KG1 (cell line): ENCODE results near the gene HSF2BP.
"Not testable (repeated sequence)": the region's sequence is repeated elsewhere in the genome, so short reads cannot be mapped to it uniquely, and the experiment has no call there.

Experiments
- DNase-seq: peaks from one replicate; lab custom pipeline; 2025; lab: John Stamatoyannopoulos, UW

Gene HSF2BP

DNA sequence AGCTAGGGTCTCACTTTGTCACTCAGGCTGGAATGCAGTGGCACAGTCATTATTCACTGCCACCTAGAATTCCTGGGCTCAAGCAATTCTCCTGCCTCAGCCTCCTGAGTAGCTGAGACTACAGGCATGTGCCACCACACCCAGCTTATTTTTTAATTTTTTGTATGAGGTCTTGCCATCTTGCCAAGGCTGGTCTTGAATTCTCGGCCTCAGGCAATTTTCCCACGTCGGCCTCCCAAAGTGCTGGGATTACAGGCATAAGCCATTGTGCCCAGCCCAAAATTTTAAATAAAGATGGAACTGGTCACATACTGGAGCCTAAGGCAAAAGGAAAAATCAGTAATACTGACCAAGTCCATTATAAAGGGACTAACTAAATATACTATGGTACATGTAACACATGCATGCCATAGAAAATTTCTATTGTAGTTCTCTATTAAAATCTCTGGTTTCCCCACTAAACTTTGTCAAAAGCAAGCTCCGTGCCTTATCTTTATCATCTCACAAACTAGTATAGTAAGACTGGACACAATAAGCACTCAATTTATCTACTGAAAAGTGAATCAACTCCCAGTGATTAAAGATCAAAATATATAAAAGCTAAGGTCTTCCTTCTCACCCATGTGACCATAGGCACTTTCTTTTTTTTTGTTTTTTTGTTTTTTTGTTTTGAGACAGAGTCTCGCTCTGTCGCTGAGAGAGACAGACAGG is 61.6 kb downstream of the HSF2BP start:
- DNase-seq, result no peak

DNA sequence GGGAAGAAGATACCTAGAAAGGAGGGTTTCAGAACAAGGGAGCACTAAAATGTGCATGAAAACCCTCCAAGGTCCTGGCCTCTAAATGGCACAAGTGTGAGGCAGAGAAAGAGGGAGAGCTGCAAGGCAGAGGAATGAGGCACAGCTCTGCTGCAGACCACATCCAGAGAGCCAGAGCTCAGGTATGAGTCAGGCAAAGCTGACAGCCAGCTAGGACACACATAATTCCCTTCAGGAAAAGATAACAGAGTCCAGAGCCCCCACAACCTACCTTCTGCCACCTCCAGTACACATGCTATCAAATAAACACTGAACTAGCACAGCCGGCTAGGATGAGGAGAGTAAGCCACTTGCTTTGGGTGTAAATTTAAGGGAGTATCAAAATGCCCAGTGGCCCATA is 62.2 kb downstream of the HSF2BP start:
- DNase-seq, result no peak

DNA sequence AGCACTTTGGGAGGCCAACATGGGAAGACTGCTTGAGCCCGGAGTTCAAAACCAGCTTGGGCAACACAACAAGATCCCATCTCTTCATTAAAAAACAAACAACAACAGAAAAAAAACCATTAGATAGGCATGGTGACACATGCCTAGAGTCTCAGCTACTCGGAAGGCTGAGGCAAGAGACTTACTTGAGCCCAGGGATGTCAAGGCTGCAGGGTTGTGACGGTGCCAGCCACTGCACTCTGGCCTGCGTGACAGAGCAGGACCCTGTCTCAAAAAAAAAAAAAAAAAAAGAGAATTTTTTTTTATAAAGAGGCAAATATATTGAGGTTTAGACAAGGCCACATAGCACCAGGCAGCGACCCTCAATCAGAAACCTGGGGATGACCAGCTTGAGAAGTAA is 62.7 kb downstream of the HSF2BP start:
- no peak for DNase-seq

DNA sequence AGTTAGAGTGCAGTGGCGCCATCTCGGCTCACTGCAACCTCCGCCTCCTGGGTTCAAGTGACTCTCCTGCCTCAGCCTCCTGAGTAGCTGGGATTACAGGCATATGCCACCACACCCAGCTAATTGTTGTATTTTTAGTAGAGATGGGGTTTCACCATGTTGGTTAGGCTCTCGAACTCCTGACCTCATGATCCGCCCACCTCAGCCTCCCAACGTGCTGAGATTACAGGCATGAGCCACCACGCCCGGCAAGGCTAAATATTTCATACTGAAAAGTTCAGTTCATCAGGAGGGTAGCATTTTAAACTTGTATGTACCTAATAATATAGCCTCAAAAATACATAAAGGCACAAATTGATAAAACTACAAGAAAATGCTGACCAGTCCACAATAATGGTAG is 63.5 kb downstream of the HSF2BP start:
- not testable (repeated sequence) for DNase-seq

DNA sequence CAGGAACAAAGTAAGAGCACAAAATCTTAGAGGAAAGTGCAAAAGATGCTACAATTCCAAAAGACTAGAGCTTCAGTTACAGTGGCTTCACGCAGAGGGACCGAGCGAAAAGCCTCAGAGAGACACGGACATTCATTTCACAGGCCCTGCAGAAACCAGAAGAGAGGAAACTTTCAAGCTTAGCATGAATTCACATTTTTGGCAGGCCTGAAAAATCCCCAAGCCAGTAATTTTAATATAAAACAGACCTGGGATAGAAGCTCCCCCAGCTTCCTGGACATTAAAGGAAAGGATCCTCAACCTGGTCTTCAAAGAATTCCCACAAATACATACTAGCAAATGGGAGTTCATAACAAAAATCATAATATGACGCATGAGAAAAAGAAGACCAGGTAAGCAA is 66.2 kb downstream of the HSF2BP start:
- DNase-seq, result no peak

DNA sequence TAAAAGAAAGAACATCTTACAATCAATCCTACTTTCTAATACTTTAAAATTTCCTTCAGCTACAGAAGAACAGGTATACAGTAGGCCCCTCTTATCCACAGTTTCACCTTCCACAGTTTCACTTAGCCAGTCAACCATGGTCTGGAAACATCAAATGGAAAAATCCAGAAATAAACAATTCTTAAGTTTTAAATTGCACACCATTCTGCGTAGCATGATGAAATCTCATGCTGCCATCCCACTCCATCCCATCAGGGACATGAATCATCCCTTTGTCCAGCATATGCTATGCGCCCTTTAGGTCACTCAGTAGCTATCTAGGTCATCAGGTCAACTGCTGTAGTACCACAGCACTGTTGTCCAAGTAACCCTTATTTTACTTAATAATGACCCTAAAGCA is 67.7 kb downstream of the HSF2BP start:
- DNase-seq, result no peak

DNA sequence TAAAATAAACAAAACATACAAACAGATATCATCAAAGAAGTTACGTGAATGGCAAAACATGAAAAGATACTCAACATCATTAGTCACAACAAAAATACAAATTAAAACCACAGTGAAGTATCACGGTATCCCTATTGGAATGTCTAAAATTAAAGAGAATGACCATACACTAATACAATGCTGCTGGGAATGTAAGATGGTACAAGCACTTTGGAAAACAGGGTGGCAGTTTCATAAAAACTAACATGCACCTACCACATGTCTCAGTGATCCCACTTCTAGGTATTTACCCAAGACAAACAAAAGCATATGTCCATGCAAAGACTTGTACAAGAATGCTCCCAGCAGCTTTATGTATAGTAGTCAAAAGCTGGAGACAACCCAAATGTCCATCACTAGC is 69.1 kb downstream of the HSF2BP start:
- no peak for DNase-seq

DNA sequence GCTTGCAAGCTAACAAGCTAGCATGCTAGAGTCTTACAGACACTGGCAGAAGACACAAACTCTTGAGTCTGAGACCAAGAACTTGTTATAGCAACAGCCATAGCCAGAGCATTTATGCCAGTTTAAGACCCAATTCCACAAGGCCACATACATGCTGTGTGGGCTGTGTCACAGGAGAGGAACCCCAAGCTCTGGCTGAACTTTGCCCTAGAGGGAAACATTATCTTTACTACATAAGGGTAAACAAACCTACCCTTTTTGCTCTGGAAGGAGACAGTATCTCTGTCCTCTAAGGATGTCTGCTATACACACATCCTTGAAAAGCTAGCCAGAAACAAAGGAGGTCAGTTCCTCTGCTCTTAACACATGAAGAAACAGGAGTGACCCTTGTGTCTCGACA is 70.3 kb downstream of the HSF2BP start:
- no peak for DNase-seq

DNA sequence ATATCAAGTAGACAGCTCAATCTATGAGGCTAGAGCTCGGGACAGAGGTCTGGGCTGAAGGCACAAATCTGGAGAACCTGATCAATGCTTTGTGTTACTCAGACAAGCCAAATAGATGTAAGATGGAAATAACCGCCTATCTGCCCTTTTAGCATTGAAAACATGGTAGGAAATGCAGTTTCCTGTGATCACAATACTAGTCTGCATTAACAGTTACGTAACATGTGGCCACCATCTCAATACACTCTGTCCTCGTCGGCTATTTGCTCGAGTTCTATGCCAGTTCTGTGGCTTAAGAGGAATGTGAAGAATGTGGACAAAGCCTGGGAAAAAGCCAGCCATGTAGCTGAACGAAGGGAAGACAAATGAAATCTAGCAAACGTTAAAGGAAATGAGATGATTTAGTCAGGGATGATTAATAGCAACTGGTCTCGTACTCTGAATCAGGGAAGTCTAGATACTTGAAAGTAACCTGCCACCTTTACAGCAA is 73.3 kb downstream of the HSF2BP start:
- DNase-seq, result no peak

DNA sequence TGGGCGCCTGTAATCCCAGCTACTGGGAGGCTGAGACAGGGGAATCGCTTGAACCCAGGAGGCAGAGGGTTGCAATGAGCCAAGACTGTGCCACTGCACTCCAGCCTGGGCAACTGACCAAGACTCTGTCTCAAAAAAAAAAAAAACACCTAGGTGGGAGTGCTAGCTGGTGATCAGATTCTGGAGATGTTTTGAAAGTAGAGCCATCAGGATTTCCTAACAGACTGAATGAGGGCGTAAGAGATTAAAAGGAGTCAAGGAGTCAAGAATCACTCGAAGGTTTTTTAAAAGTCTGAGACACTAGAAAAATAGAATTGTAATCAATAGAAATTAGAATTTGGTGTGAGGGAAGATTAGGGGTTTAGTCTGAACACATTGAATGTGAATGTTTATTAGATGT is 73.8 kb downstream of the HSF2BP start:
- DNase-seq, result no peak

DNA sequence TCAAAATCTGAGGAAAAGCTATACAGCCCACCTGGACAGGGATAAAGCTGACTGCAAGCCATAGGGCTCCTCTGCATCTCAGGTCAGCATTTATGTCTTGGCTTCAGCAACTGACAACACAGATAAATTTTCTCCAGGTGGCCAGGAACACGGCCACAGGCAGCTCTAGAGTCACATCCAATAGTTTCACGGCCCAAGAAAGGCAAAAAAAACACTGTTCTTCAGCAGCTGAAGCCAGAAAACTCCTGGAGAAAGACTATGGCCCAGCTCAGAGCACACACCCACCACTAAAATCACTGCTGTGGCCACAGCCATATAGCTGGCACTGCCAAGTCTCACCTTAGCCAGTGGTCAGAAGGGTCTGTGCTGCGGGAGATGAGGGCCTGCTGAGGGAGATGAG is 77.8 kb downstream of the HSF2BP start:
- DNase-seq, result no peak

DNA sequence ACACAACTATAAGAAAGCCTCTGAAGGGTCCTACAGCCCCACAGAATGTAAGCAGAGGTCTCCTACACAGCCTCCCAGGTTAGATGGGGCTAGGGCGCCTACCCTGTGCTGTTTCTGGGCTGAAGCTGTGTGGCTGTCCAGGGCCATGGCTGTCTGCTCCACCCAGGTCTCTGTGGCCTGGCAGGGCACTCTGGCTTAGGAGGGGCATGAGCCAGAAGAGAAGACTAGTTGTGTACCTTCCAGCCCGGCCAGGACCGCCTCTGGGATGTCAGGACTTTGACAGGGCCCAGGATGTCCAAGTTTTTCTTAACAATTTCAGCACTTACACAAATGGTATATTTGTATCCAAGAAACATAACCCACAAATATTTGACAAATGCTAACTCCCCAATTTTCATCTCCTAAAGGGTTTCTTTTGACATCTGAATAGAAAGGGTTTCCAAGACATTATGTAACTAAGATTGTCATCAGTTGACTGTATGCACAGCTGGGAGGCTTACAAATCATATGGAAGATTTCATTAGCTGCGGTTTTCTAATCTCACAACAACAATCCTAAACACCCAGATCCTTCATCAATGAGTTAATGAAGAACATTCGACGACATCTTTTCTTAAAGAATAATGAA is 80.5 kb downstream of the HSF2BP start:
- DNase-seq, result no peak

DNA sequence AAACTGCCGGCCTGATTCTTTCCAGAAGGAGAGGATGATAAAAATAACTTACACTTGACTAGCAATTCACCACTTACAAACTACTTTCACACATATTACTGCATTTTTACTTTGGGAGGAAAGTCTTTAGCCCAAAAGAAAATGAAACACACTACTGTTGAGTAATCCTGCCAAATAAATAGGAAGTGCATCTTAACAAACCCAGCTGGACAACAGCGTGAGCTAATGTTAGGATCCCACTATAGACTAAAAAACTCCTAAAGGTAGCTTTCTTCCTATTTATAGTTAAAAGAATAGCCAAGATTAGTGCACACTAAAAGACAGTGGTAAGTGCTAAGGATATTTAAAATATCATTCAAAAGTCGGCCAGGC is 83.8 kb downstream of the HSF2BP start:
- no peak for DNase-seq

DNA sequence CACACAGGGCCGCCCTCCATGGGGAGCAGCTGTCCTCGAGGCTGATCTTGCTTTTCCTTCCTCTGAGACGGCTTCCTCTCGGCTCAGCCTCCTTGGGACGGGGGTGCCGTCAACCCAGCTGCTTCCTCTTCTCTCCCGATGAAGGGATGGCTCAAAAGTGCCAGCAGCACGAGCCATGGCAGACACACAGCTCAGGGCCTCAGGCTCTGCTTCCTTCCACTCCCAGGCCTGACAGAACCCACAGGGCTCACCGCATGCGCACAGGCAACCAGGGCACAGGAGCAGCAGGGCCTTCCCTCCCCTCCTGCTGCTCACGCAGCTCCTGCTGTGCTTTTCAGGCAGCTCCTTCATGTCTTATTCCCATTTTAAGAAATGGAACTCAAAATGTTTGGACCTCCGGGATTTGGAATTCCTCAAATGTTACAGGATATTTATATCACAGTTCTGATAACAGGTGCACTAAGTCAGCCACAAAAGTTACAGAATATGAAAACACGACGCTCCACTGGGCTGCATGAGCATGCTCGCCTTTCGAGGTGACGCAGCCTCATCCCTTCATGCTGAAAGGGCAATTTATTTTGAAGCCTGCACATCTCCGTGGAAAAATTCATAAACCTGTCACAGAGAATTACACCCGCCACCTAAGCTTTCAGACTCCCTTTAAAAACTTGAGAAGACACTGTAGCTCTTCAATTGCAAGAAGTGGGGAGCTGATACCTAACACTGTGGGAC is 84.4 kb downstream of the HSF2BP start:
- no peak for DNase-seq

DNA sequence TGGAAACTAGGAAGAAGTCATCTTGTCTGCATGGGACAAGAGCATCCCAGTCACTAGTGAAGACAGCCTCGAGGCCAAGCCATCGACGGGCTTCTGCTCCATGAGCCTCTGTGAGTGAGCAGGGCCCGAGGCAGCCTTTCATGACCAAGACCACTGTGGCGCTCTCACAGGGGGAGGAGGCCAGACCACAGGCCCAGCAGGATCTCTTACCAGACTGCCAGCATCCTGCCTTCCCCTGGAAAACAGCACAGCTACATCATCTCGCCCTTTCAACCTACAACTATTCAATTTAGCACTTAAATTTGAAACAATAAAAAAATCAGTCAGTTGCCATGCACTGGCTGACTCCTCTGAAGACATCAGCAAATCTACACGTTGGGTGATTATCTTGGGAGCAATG is 85.4 kb downstream of the HSF2BP start:
- no peak for DNase-seq

DNA sequence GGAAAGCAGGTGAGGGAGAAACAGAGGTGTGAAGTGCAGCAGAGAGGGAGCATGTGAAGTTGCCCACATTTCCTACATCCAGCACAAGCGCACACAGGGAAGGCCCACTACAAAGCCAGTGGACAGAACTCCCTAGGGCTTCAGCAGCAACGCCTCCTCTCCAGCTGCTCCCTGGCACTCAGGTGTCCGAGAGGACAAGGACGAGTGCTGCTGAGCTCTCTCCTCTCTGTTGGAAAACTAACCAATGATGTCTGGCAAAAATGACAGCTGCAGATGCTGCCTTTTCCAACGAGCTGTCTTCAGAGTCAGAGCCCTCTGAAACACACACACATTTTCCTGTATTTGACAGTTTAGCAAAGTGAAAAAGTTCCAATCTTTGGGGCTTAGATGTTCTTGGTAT is 86.8 kb downstream of the HSF2BP start:
- DNase-seq, result no peak

DNA sequence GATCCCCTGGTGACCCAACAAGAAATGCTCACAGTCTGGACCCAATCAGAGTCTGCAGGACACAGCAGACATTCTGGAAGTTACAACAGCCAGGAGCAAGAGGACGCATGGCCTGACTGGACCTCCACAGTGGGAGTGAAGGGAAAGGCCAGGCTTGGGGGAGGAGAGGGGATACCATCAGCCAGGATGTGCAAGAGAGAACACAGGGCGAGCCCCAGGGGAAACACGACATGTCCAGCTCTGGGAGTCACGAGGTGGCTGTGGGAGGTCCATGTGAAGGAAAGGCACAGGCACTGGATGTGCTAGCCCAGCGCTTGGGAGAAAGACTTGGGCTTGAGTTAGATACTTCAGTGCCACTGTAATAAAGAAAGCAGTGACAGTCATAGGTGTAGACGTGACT is 87.3 kb downstream of the HSF2BP start:
- DNase-seq, result no peak

DNA sequence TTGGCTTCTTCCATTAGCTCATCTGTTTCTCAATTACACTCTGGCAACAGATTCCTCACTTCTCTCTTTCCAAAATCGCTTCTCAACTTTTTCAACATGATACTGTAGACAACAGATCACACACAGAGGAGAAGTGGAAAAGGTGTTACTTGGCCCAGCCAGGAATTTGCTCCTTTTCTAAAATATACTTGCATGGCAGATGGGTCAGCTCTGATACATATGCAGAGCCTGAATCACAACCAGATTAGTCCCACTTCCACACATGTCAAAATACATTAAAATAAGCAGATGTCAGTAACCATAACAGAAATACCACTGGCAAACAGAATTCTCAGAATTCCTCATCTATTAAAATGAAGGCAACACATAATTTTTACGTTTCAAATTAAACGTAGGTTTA is 89.1 kb downstream of the HSF2BP start:
- not testable (repeated sequence) for DNase-seq

DNA sequence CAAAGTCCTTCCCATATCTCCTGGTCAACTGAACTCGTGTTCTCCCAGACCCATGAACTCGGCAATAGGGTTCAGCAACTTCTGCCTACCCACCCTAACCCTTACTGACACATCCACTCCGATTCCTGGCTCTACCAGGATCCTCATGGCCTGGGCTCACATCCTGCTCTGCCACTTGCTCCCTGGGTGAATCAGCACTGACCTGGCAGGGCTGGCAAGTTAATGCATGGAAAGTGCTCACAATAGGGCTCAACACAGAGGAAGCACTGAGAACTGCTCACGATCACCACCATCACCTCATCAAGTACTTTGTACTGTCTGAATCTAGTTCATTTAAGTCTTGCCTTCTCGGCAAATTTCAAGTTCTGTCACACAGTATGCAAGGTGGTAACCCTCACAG is 96.8 kb downstream of the HSF2BP start:
- DNase-seq, result not testable (repeated sequence)

DNA sequence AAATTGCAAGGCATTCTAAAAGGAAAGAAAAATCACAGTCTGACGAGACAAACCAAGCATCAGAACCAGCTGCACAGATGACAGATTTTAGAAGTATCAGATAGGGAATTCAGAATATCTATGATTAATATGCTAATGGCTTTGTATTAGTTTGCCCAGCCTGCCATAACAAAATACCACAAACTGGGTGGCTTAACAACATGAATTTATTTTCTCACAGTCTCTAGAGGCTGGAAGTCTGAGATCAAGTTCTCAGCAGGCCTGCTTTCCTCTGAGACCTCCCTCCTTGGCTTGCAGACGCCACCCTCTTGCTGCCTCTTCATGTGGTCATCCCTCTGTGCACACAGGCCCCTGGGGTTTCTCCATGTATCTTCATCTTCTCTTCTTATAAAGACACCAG is 118.7 kb downstream of the HSF2BP start:
- not testable (repeated sequence) for DNase-seq

DNA sequence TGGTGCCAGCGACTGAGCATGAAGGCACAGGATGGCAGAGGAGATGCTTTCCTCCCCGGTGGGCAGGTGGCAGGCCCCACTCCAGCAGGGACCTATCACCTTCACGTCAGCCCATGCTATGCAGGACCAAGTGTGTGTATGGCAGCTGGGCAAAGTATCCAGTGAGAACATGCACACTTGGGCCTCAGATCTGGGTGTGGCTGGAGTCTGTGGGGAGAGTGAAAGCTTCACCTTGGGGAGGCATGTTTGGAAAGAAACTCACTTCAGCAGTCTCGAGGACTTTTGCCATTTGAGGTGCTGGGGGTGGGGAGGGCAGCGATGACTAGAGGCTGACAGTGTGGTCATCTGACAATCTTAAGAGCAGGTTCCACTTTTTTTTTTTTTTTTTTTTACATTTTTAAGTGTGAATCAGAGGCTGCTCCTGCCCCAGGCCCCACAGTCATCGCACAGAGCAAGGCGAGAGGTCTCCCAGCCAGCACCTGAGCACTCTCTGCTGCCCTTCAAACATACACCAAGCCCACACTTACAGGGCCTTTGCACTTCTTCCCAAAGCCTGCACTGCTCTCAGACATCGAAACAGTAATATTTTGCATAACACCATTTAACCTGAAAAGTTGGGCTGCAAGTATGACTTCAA is 136.7 kb downstream of the HSF2BP start:
- not testable (repeated sequence) for DNase-seq

DNA sequence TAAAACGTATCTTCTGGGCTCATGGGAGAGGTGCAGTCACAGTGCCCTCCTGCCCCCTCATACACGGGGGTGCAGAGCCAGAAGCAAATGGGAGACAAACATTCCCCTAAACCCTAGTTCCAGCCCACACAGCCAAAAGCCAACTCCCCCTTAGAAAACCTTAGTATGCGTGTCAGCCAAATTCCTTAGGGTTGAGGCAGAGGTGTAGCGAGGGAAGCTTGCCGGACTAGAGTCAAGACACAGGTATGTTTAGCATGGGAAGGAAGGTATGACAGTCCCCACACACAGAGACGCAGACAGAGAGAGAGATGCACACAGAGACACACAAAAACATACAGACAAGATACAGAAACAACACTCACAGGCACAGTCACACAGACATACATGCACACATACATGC is 141.6 kb downstream of the HSF2BP start:
- not testable (repeated sequence) for DNase-seq
